C4-2B (cell line): ENCODE data around the gene PLEKHG1.

Experiments
- H3K27ac ChIP-seq: fragments of 450-650 bp; 2 replicates; pipeline ENCODE4 v1.5.1; 2017
- ZFX ChIP-seq: fragments of 450-650 bp; IDR thresholded peaks from 2 replicates; pipeline ENCODE4 v1.6.1; 2017
- TF ChIP-seq, protein P1 (sequence below): fragments of 450-650 bp; conservative IDR thresholded peaks from 2 replicates; pipeline ENCODE4 v1.5.1; 2017; ENCODE audit warnings: mild to moderate bottlenecking

Gene PLEKHG1

DNA sequence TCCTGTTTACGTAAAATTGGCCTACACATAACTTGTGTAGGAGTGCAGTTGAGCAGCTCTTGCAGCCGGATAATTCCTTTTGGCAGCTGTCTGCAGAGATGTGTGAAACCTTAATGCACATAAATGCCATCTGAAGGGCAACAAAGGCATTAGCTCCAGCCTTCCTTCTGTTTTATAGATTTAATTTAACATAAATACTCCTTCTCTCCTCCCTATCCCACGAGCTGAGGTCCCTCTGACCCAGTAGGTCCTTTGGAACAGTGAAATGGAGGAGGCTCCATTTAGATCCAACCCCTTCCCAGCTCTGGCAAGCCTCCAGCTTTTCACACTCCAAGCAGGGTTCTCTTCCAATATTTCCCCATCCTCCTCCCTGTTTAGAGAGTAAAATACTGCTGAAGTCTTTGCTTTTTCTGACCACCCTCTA, 6.5 kb downstream of the PLEKHG1 start:
- no peak overlapping the region for H3K27ac ChIP-seq
- TF ChIP-seq, protein P1, sequence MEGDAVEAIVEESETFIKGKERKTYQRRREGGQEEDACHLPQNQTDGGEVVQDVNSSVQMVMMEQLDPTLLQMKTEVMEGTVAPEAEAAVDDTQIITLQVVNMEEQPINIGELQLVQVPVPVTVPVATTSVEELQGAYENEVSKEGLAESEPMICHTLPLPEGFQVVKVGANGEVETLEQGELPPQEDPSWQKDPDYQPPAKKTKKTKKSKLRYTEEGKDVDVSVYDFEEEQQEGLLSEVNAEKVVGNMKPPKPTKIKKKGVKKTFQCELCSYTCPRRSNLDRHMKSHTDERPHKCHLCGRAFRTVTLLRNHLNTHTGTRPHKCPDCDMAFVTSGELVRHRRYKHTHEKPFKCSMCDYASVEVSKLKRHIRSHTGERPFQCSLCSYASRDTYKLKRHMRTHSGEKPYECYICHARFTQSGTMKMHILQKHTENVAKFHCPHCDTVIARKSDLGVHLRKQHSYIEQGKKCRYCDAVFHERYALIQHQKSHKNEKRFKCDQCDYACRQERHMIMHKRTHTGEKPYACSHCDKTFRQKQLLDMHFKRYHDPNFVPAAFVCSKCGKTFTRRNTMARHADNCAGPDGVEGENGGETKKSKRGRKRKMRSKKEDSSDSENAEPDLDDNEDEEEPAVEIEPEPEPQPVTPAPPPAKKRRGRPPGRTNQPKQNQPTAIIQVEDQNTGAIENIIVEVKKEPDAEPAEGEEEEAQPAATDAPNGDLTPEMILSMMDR = no peak
- TF ChIP-seq ZFX = no peak

DNA sequence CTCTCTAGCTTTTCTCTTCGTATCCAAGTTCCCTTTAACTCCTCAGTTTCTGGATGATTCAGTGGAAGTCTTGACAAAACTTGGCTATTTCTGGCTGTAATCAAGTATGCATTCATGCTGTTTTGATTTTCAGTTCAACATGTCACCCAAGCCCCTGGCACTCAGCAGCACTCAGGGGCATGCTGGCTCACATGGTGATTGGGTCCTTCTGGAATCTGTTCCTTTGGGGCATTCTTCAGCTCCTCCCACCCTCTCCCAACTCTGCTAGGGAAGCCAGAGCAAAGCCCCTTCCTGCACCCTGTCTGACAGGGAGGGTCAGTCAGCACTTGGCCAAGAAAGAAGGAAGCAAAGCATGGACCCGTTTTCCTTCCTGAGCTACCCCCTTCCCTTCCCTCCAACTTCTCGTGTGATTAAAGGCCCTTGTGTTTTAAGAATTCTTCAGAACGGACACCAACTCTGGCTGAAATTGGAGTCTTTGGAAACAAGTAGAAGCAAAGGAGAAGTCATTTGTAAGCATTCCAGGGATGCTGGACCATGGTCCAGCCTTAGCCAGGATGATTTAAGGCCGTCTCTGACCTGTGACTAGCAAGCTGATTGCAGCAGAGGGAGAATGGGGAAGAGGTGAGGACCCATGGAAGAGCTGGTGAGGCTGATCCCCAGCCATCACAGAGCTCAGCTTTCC, 7.1 kb downstream of the PLEKHG1 start:
- TF ChIP-seq, protein P1 = no peak
- TF ChIP-seq ZFX = no peak
- no peak overlapping the region for H3K27ac ChIP-seq

DNA sequence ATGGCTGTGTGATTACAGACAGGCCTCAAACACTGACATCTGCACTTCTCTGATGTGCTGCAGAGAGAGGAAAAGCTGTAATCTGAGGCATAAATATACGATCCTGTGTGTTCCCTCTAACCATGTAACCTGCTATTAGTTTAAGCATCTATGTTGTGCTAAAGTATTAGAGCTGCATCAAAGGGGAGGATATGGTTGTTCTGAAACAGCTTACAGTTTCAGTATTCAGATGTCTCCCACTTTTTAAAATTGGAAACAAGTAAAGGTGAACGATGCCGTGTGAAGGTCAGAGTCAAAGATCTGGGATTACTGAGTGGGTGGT, 7.6 kb downstream of the PLEKHG1 start:
- H3K27ac ChIP-seq = no peak overlapping the region
- TF ChIP-seq ZFX = no peak
- TF ChIP-seq, protein P1 = no peak

DNA sequence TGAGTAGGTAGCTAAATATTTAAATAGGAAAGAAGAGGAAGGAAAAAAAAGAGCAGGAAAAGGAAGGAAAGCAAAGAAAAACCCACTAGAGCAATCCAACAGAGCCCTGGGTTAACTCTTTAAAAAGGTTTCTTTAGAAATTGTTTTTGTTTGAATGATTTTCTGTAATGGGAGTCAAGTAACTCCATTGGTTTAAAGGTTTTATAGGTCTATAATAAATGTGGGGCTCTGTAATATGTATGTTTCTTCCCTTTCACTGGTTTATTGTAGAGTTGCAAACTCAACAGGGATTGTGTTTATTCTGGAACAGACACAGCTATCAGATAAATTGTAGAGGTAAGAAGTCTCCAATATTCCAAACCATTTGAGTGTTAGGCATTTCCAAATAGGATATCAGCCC, 10.9 kb downstream of the PLEKHG1 start:
- no peak for TF ChIP-seq ZFX
- TF ChIP-seq, protein P1 = no peak
- no peak overlapping the region for H3K27ac ChIP-seq

DNA sequence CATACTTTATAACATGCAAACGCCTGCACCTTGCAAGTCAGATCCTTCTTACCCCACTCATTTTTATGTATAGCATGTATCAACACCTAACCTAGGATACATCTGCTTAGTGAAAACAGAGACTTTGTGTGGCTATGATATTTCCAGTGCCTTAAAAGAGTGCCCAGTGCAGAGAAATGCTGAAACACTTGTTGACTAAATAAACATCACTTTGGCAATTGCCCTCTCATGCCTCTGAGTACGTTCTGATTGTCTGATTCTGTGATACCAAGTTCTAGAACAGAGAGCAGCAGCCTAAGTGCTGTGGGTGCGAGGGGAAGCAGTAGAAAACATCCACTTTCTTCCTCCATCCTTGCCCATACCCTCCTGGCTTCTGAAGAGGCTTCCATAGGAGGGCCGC, 13.6 kb downstream of the PLEKHG1 start:
- no peak overlapping the region for H3K27ac ChIP-seq

GRCh38 chr6:150615967-150616366, 16.3 kb downstream of the PLEKHG1 start:
- TF ChIP-seq, protein P1 = no peak
- no peak for TF ChIP-seq ZFX

More for the DNA sequence above, 13.6 kb downstream of the PLEKHG1 start:
- TF ChIP-seq, protein P1 = no peak
- TF ChIP-seq ZFX = no peak

GRCh38 chr6:150616586-150616985, 16.9 kb downstream of the PLEKHG1 start:
- no peak for TF ChIP-seq ZFX
- TF ChIP-seq, protein P1 = no peak
- H3K27ac ChIP-seq = no peak overlapping the region

More at GRCh38 chr6:150615967-150616366, 16.3 kb downstream of the PLEKHG1 start:
- H3K27ac ChIP-seq = no peak overlapping the region
